Measurements from ENCODE around the gene PDE9A. TPM values are rescaled to one million over a fixed set of nuclear protein-coding genes. Genes with fewer than 3 reads are reported as not detected.

Gene PDE9A
- total RNA-seq, 4 donors from 2014 or later, result 26.7 to 30.6 (median 28.7) TPM

- Histone ChIP-seq H3K4me1 (peaks cover 0 to 31% (median 3%) of the 10 kb centered on the region in 4 donors), H3K9me3 (no peaks in the 10 kb centered on the region), H3K4me3 (no peak overlapping the region), H3K27ac (peak overlapping the region in 1 of 4 donors; percentile 9), H3K36me3 (no peaks in the 10 kb centered on the region), H3K27me3 (peaks cover 0 to 36% of the 10 kb centered on the region in 2 donors)
- TF ChIP-seq EP300 (IDR thresholded peaks at IDR 0.05) (no peak), CTCF (IDR thresholded peaks at IDR 0.05) (no peak), POLR2A (IDR thresholded peaks at IDR 0.05) (no peak)
- 65 to 66% methylated on average over 7 of the region's 7 CpGs for WGBS, 2 donors
- DNase-seq (ENCODE audit: low spot score in 2 of 2), result no peak
Measured at GRCh38 chr21:42619166-42619565, 34.3 kb upstream of the PDE9A start.

- Histone ChIP-seq H3K9me3 (no peaks in the 10 kb centered on the region), H3K27me3 (peaks cover 0 to 36% of the 10 kb centered on the region in 2 donors), H3K4me1 (peaks cover 0 to 31% (median 3%) of the 10 kb centered on the region in 4 donors), H3K27ac (peak overlapping the region in 1 of 4 donors; percentile 82), H3K4me3 (no peak overlapping the region), H3K36me3 (no peaks in the 10 kb centered on the region)
- 84 to 90% methylated on average over 6 of the region's 6 CpGs for whole genome bisulfite sequencing, 2 donors
- no peak for DNase-seq (ENCODE audit: low spot score in 2 of 2)
- no peak for TF ChIP-seq CTCF (IDR thresholded peaks at IDR 0.05)
- TF ChIP-seq EP300 (IDR thresholded peaks at IDR 0.05), result no peak
- no peak for TF ChIP-seq POLR2A (IDR thresholded peaks at IDR 0.05)
Measured at GRCh38 chr21:42619841-42620240, 33.6 kb upstream of the PDE9A start.

DNA sequence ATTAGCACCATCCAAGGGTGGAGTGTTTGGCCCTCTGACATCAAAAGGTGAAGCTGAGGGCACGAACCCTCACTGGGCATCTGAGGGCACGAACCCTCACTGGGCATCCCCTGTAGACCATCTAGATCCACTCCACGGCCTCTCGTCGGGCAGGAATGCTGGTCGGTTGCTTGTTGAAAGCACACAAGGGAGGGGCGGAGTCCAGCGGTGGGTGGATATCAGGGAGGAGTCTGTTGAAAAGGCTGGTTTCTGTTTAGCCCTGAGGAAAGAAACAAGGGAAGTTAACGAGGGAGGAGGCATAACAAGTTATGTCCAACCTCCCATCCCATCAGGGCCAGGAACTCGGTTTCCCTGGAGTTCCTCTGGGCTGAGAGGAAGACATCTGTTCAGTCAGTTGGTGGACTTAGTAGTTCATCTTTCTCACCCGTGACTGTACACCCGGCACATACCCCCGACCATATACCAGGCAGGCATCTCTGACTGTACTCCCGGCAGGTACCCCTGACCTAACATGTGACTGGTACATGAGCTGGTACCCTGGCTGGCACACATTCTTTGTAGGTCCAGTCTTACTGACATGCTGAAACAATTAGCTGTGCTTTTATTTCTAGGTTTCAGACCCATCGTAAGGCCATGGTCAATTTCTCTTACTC is 32.1 kb upstream of the PDE9A start:
- no peak for TF ChIP-seq CTCF (IDR thresholded peaks at IDR 0.05)
- peak in 1 of 2 donors; percentile 34 for TF ChIP-seq POLR2A (IDR thresholded peaks at IDR 0.05)
- peaks cover 0 to 29% (median 2%) of the 10 kb centered on the region in 4 donors for H3K4me1 ChIP-seq
- peaks cover 0 to 36% of the 10 kb centered on the region in 2 donors for H3K27me3 ChIP-seq
- no peaks in the 10 kb centered on the region for H3K9me3 ChIP-seq
- 44 to 53% methylated on average over 15 of the region's 15 CpGs for WGBS, 2 donors
- DNase-seq (ENCODE audit: low spot score in 2 of 2), result no peak
- H3K4me3 ChIP-seq, result peak overlapping the region in 1 of 4 donors; percentile 10
- no peaks in the 10 kb centered on the region for H3K36me3 ChIP-seq
- H3K27ac ChIP-seq, result peak overlapping the region in 3 of 4 donors; percentile 50 to 82 (median 56)

GRCh38 chr21:42621819-42622177 is 31.6 kb upstream of the PDE9A start:
- DNase-seq (ENCODE audit: low spot score in 2 of 2), result no peak
- H3K27me3 ChIP-seq, result peaks cover 0 to 34% of the 10 kb centered on the region in 2 donors
- peaks cover 0 to 24% (median 0%) of the 10 kb centered on the region in 4 donors for H3K4me1 ChIP-seq
- no peaks in the 10 kb centered on the region for H3K9me3 ChIP-seq
- no peak for TF ChIP-seq EP300 (IDR thresholded peaks at IDR 0.05)
- TF ChIP-seq POLR2A (IDR thresholded peaks at IDR 0.05), result no peak
- no peak for TF ChIP-seq CTCF (IDR thresholded peaks at IDR 0.05)
- WGBS, 2 donors, result 34 to 42% methylated on average over 9 of the region's 9 CpGs
- no peaks in the 10 kb centered on the region for H3K36me3 ChIP-seq
- H3K27ac ChIP-seq, result peak overlapping the region; percentile 43 to 82 (median 53)
- H3K4me3 ChIP-seq, result no peak overlapping the region

DNA sequence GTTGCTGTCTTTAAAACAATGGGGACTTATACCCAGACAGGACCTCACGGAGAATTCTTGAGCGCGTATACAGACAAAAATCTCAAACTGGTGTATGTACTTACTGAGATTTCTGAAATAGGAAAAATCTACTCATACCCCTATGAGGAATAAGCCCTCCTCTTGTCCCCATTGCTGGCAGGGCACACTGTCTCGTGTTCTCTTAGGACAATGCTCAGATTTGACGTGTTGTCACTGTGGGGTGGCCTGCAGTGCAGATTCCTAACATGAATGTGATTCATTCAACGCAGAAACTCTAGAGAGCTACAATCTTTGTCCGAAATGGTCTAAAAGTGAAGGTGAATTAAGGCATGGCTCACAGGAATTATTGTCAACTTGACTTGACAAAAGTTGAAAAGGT is 31.1 kb upstream of the PDE9A start:
- TF ChIP-seq POLR2A (IDR thresholded peaks at IDR 0.05) (no peak), CTCF (IDR thresholded peaks at IDR 0.05) (no peak), EP300 (IDR thresholded peaks at IDR 0.05) (peak in 1 of 2 donors; percentile 86)
- 59 to 60% methylated on average over 7 of the region's 7 CpGs for WGBS, 2 donors
- DNase-seq (ENCODE audit: low spot score in 2 of 2), result no peak

More for the DNA sequence above, 31.1 kb upstream of the PDE9A start:
- Histone ChIP-seq H3K9me3 (no peaks in the 10 kb centered on the region), H3K27me3 (peaks cover 0 to 29% of the 10 kb centered on the region in 2 donors), H3K36me3 (no peaks in the 10 kb centered on the region), H3K4me1 (peaks cover 0 to 19% (median 0%) of the 10 kb centered on the region in 4 donors), H3K4me3 (no peak overlapping the region), H3K27ac (peak overlapping the region; percentile 43 to 82 (median 53))
